H1 (cell line): ENCODE data around the gene SUSD5. TPM values are rescaled to one million over a fixed set of nuclear protein-coding genes. Genes with fewer than 3 reads are reported as not detected.

ENCODE experiments used
- CTCF ChIA-PET: fragments of 300-600 bp; sonication (Branson Sonifier 250); formaldehyde crosslinking; loops from one replicate; lab custom pipeline; 2021; ENCODE audit not compliant: partially characterized antibody; lab: Charles Lee
- POLR2A ChIA-PET: fragments of 300-600 bp; sonication (Branson Sonifier 250); formaldehyde crosslinking; loops from one replicate; lab custom pipeline; 2021; ENCODE audit warnings: inconsistent platforms; ENCODE audit not compliant: partially characterized antibody; lab: Charles Lee
- DNase-seq, 2 experiments: peaks; one replicate each; pipeline versions ENCODE4 v3.0.0 to v3.0.0-alpha.2; 2010 to 2022; ENCODE audit warnings: low spot score in 2 of 2, low read depth in 1 of 2, mixed read lengths in 1 of 2
- FAIRE-seq: peaks from 2 replicates; lab custom pipeline; 2011; peaks lifted over from hg19 to GRCh38; lab: Jason Lieb, UNC
- H2AFZ ChIP-seq: 2 replicates; pipeline ENCODE4 v1.8.1; 2012; ENCODE audit warnings: low read length, inconsistent platforms
- H2AK5ac ChIP-seq: 2 replicates; pipeline ENCODE4 v1.6.1; 2013; ENCODE audit warnings: low read depth, low read length
- H2BK120ac ChIP-seq: replicated peaks from 2 replicates; pipeline ENCODE3; 2013; ENCODE audit warnings: low read depth, low read length, inconsistent platforms
- H2BK12ac ChIP-seq: 2 replicates; pipeline ENCODE4 v1.6.1; 2013; ENCODE audit warnings: low read depth, low read length
- H2BK15ac ChIP-seq: 2 replicates; pipeline ENCODE4 v1.6.1; 2013; ENCODE audit warnings: low read length
- H2BK20ac ChIP-seq: 2 replicates; pipeline ENCODE4 v1.6.1; 2013; ENCODE audit warnings: low read length
- H2BK5ac ChIP-seq: 2 replicates; pipeline ENCODE4 v1.6.1; 2013; ENCODE audit warnings: low read depth, low read length
- H3K14ac ChIP-seq: 2 replicates; pipeline ENCODE4 v1.6.1; 2013; ENCODE audit warnings: inconsistent platforms; ENCODE audit not compliant: insufficient read length
- H3K18ac ChIP-seq: 2 replicates; pipeline ENCODE4 v1.6.1; 2013; ENCODE audit warnings: low read length; ENCODE audit errors: extremely low read depth
- H3K23ac ChIP-seq: 2 replicates; pipeline ENCODE4 v1.6.1; 2013; ENCODE audit warnings: inconsistent platforms; ENCODE audit not compliant: insufficient read length
- H3K23me2 ChIP-seq: 2 replicates; pipeline ENCODE4 v1.6.1; 2013; ENCODE audit warnings: low read depth, low read length
- H3K27ac ChIP-seq: 2 replicates; pipeline ENCODE4 v1.6.1; 2011; ENCODE audit warnings: low read depth, low read length, inconsistent platforms
- H3K27me3 ChIP-seq, 4 experiments: replicated peaks in 1 of 4; 1 replicate in 1 of 4; 2 replicates in 3 of 4; pipeline versions ENCODE4 v1.6.1 to v1.8.1; 2011 to 2013; ENCODE audit warnings: low read length in 3 of 4, mild to moderate bottlenecking in 3 of 4, inconsistent platforms in 2 of 4, mixed read lengths in 2 of 4, moderate library complexity in 1 of 4; ENCODE audit not compliant: control insufficient read depth in 3 of 4, insufficient read depth in 3 of 4; ENCODE audit errors: extremely low read depth in 1 of 4
- H3K36me3 ChIP-seq, 4 experiments: 2 replicates each; pipeline versions ENCODE4 v1.6.1 to v1.8.1; 2011 to 2013; ENCODE audit warnings: mild to moderate bottlenecking in 4 of 4, low read length in 3 of 4, moderate library complexity in 2 of 4, control low read depth in 1 of 4, inconsistent platforms in 1 of 4; ENCODE audit not compliant: insufficient read depth in 4 of 4, control insufficient read depth in 2 of 4
- H3K4ac ChIP-seq: replicated peaks from 2 replicates; pipeline ENCODE3; 2013; ENCODE audit warnings: low read length, low read depth, mixed read lengths, inconsistent platforms; ENCODE audit not compliant: insufficient read length
- H3K4me1 ChIP-seq, 4 experiments: replicated peaks in 1 of 4; 1 replicate in 1 of 4; 2 replicates in 3 of 4; pipeline versions ENCODE4 v1.6.1 to v1.8.1; 2011 to 2013; ENCODE audit warnings: low read length in 3 of 4, inconsistent platforms in 2 of 4, mixed read lengths in 1 of 4; ENCODE audit not compliant: insufficient read depth in 4 of 4, control insufficient read depth in 3 of 4
- H3K4me2 ChIP-seq, 2 experiments: 2 replicates each; pipeline versions ENCODE4 v1.6.1 to v1.8.1; 2011 to 2013; ENCODE audit warnings: low read depth in 2 of 2, low read length in 2 of 2, control low read depth in 1 of 2, inconsistent platforms in 1 of 2, mild to moderate bottlenecking in 1 of 2; ENCODE audit not compliant: insufficient read depth in 1 of 2
- H3K4me3 ChIP-seq, 4 experiments: fragments of 200-600, 300-600 bp in 1 of 4; sonication (generic), shearing (Covaris generic), sonication (Bioruptor Twin) in 1 of 4; 2 replicates each; pipeline versions ENCODE4 v1.5.1 to v1.8.1; 2011 to 2016; ENCODE audit warnings: low read length in 4 of 4, low read depth in 3 of 4, control low read depth in 2 of 4, inconsistent platforms in 2 of 4, mild to moderate bottlenecking in 2 of 4, mixed read lengths in 1 of 4, moderate library complexity in 1 of 4; ENCODE audit not compliant: insufficient read depth in 2 of 4; ENCODE audit errors: extremely low read depth in 1 of 4
- H3K56ac ChIP-seq: replicated peaks from 2 replicates; pipeline ENCODE3; 2013; ENCODE audit warnings: low read depth, mild to moderate bottlenecking, mixed read lengths, low read length, inconsistent platforms; ENCODE audit not compliant: insufficient read length
- H3K79me1 ChIP-seq: 2 replicates; pipeline ENCODE4 v1.6.1; 2013; ENCODE audit warnings: low read depth, low read length, control low read depth
- H3K79me2 ChIP-seq, 2 experiments: 2 replicates each; pipeline versions ENCODE4 v1.6.1 to v1.8.1; 2012 to 2013; ENCODE audit warnings: low read length in 2 of 2, mild to moderate bottlenecking in 2 of 2, inconsistent platforms in 1 of 2; ENCODE audit not compliant: insufficient read depth in 2 of 2, control insufficient read depth in 1 of 2
- H3K9ac ChIP-seq, 4 experiments: replicated peaks in 1 of 4; 1 replicate in 1 of 4; 2 replicates in 3 of 4; pipeline versions ENCODE4 v1.6.1 to v1.8.1; 2011 to 2013; ENCODE audit warnings: low read depth in 3 of 4, low read length in 3 of 4, control low read depth in 2 of 4, mild to moderate bottlenecking in 2 of 4, moderate library complexity in 2 of 4, inconsistent platforms in 1 of 4; ENCODE audit errors: extremely low read depth in 1 of 4
- H3K9me3 ChIP-seq, 2 experiments: 2 replicates each; pipeline versions ENCODE4 v1.6.1 to v1.8.1; 2012 to 2013; ENCODE audit warnings: mild to moderate bottlenecking in 2 of 2, moderate library complexity in 2 of 2, control low read depth in 1 of 2, inconsistent platforms in 1 of 2, low read depth in 1 of 2, low read length in 1 of 2, mixed read lengths in 1 of 2; ENCODE audit not compliant: insufficient read depth in 2 of 2
- H4K20me1 ChIP-seq, 2 experiments: replicated peaks in 1 of 2; 2 replicates each; pipeline versions ENCODE3 to v1.8.1; 2011 to 2013; ENCODE audit warnings: inconsistent platforms in 2 of 2, low read length in 2 of 2, mild to moderate bottlenecking in 1 of 2; ENCODE audit not compliant: insufficient read depth in 2 of 2, control insufficient read depth in 1 of 2
- H4K5ac ChIP-seq: 2 replicates; pipeline ENCODE4 v1.6.1; 2013; ENCODE audit warnings: low read length, low read depth, mixed read lengths, inconsistent platforms; ENCODE audit not compliant: insufficient read length
- H4K8ac ChIP-seq: 2 replicates; pipeline ENCODE4 v1.8.0; 2013; ENCODE audit warnings: mild to moderate bottlenecking, moderate library complexity, low read length, inconsistent platforms; ENCODE audit not compliant: insufficient read depth; ENCODE audit errors: extremely low read depth
- H4K91ac ChIP-seq: replicated peaks from 2 replicates; pipeline ENCODE3; 2013; ENCODE audit warnings: low read length, mixed read lengths, inconsistent platforms; ENCODE audit not compliant: insufficient read length
- POLR2AphosphoS5 ChIP-seq: IDR thresholded peaks from 2 replicates; pipeline ENCODE4 v1.6.1; 2011; ENCODE audit warnings: low read depth, low read length
- WGBS, 2 experiments: shearing (Covaris generic) in 1 of 2; methylation state at CpG; one replicate each; pipeline versions ENCODE4 v1.1.6 to v1.1.7; 2013 to 2015; ENCODE audit warnings: low lambda C conversion rate in 2 of 2, mixed read lengths in 2 of 2, inconsistent platforms in 1 of 2, low coverage in 1 of 2, missing lambda C conversion rate in 1 of 2; ENCODE audit not compliant: insufficient replicate concordance in 2 of 2, insufficient coverage in 1 of 2, insufficient read length in 1 of 2; ENCODE audit errors: extremely low coverage in 1 of 2, missing lambda C conversion rate in 1 of 2; 5-methylcytosine and 5-hydroxymethylcytosine counted together
- polyA plus RNA-seq, 7 experiments: library from polyadenylated mRNA; depleted of rRNA in 3 of 7; stranded (reverse) in 5 of 7; unstranded in 2 of 7; fragments of >200 nt in 5 of 7; fragments of 200-250 nt in 2 of 7; gene quantifications; 1 replicate in 5 of 7; 2 replicates in 1 of 7; 4 replicates in 1 of 7; pipeline versions ENCODE4 v1.2.1 to v1.2.3, GENCODE V29; 2011 to 2013; ENCODE audit warnings: missing spikeins in 2 of 7, mixed read lengths in 2 of 7
- total RNA-seq: library from RNA; stranded (reverse); fragmentation: NEBNext Ultra II Directional; extraction: Animal tissue kit (Norgen Biotek cat#: 25700); gene quantifications from 2 replicates; pipeline ENCODE4 v1.2.1, GENCODE V29; 2021

SUSD5 gene
- total and polyA plus RNA-seq, 2 of the 8 experiments (the other 6 are each of a cell fraction or from before 2014, with no cell fraction given): 0.92 to 3.3 TPM

DNA sequence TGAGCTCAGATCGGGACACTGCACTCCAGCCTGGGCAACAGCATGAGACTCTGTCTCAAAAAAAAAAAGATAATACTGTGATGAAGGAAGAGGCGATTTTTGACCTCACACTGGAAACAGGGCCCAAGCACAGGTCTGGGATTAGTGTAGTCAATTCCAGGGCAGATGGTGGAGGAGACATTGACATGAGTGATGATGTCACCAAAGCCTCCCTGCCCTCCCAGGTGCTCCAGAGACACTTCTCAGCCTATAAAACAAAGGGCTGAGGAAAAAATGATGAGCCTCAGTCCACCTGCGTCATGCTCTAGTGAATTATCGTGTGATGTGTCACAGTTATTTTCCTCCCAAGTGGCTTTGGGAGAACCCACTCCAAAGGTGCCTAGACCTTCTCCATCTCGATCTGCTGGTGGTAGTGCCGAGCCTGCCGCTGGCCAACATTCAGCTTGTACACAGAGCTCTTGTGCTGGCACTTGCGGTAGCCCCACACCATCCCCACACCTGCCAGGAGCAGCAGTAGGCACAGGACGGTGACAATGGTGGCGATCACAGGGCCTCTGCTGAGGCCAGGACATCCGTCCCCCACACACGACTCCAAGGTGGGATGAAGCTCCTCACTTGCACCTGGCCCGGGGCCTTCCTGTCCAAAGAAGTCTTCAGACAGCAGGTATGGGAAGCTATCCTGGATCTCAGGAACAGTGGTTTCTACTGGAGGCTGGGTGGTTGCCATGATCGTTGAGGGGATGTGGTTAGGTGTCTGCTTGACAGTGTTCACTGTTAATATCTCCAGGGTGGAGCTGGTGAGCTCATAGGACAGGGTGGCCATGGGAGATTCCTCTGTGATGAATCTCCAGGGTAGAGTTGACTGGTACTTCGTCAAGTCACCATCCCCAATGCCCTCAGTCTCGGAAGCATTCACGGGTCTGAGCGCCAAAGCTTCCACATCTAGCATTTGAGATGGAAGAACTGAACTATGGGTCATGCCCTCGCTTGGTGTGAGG, 65.9 kb downstream of the SUSD5 start:
- Histone ChIP-seq H3K4me1 (no peaks in the 10 kb centered on the region), H3K27ac (no peak overlapping the region), H3K14ac (no peak overlapping the region), H3K79me1 (no peaks in the 10 kb centered on the region), H2BK12ac (no peak overlapping the region), H2BK15ac (no peak overlapping the region), H3K4me2 (no peak overlapping the region), H2BK120ac (no peak overlapping the region), H3K79me2 (0 out of 4 replicates have a peak, but pooled peaks cover 0 to 3% of the 10 kb centered on the region in 2 experiments), H4K91ac (no peak overlapping the region), H2AK5ac (no peak overlapping the region), H2BK20ac (no peak overlapping the region), H3K4ac (no peak overlapping the region), H3K56ac (no peak overlapping the region), H2BK5ac (no peak overlapping the region), H4K5ac (no peak overlapping the region), H3K23me2 (no peaks in the 10 kb centered on the region), H3K9ac (no peak overlapping the region), H3K9me3 (no peaks in the 10 kb centered on the region), H3K27me3 (no peaks in the 10 kb centered on the region), H4K8ac (no peak overlapping the region), H3K36me3 (no peaks in the 10 kb centered on the region), H3K4me3 (no peak overlapping the region), H4K20me1 (no peaks in the 10 kb centered on the region), H3K18ac (no peak overlapping the region), H3K23ac (no peak overlapping the region), H2AFZ (no peak overlapping the region)
- DNase-seq: no peak
- FAIRE-seq: no peak
- ChIA-PET CTCF (interaction anchor here (1.8 kb wide), 2 partner anchors 9 to 221 kb away, joined by 5 to 7 read pairs; no protein-coding TSS in a partner anchor), POLR2A (no interaction called here)
- WGBS, 2 experiments: 87% methylated on average over 19 of the region's 19 CpGs; no CpG with 5 or more reads in 1 of the 2 experiments
- TF ChIP-seq POLR2AphosphoS5: no peak
